ENCODE results near the gene CCDC170.

The CCDC170 gene

DNA sequence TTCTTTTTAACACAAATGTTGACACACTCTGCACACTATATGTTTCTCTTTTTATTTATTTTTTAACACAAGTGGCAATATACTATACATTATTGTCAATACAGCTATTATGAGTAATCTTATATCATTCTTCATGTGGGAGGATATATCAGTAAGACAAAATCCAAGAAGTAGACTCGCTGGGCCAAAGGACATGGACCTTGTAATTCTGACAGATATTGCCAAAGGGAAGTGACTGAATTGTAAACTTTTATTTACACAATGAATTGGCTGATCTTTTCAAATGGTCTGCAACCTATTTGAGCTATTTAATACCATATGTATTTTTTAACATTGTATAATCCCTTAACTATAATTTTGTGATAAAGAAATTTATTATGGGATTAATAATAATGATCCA lies 56.0 kb downstream of the CCDC170 start:
- no peak for DNase-seq (ENCODE audit: low read depth in 1 of 2, low spot score in 1 of 2)
- H3K4me3 ChIP-seq (replicated peaks; ENCODE audit: insufficient read depth, low read length), result no peak overlapping the region
- no peak overlapping the region for H3K27ac ChIP-seq (replicated peaks)
- TF ChIP-seq SPI1 (IDR thresholded peaks at IDR 0.05; ENCODE audit: borderline replicate concordance, low read depth), result no peak
- no peak for TF ChIP-seq POLR2AphosphoS5 (IDR thresholded peaks at IDR 0.05; ENCODE audit: low read depth)
- TF ChIP-seq, protein P1, sequence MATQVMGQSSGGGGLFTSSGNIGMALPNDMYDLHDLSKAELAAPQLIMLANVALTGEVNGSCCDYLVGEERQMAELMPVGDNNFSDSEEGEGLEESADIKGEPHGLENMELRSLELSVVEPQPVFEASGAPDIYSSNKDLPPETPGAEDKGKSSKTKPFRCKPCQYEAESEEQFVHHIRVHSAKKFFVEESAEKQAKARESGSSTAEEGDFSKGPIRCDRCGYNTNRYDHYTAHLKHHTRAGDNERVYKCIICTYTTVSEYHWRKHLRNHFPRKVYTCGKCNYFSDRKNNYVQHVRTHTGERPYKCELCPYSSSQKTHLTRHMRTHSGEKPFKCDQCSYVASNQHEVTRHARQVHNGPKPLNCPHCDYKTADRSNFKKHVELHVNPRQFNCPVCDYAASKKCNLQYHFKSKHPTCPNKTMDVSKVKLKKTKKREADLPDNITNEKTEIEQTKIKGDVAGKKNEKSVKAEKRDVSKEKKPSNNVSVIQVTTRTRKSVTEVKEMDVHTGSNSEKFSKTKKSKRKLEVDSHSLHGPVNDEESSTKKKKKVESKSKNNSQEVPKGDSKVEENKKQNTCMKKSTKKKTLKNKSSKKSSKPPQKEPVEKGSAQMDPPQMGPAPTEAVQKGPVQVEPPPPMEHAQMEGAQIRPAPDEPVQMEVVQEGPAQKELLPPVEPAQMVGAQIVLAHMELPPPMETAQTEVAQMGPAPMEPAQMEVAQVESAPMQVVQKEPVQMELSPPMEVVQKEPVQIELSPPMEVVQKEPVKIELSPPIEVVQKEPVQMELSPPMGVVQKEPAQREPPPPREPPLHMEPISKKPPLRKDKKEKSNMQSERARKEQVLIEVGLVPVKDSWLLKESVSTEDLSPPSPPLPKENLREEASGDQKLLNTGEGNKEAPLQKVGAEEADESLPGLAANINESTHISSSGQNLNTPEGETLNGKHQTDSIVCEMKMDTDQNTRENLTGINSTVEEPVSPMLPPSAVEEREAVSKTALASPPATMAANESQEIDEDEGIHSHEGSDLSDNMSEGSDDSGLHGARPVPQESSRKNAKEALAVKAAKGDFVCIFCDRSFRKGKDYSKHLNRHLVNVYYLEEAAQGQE (IDR thresholded peaks at IDR 0.05; ENCODE audit: insufficient replicate concordance, low read depth), result no peak
- no peak for TF ChIP-seq GABPA (IDR thresholded peaks at IDR 0.05; ENCODE audit: low read depth)
- TF ChIP-seq, protein P2, sequence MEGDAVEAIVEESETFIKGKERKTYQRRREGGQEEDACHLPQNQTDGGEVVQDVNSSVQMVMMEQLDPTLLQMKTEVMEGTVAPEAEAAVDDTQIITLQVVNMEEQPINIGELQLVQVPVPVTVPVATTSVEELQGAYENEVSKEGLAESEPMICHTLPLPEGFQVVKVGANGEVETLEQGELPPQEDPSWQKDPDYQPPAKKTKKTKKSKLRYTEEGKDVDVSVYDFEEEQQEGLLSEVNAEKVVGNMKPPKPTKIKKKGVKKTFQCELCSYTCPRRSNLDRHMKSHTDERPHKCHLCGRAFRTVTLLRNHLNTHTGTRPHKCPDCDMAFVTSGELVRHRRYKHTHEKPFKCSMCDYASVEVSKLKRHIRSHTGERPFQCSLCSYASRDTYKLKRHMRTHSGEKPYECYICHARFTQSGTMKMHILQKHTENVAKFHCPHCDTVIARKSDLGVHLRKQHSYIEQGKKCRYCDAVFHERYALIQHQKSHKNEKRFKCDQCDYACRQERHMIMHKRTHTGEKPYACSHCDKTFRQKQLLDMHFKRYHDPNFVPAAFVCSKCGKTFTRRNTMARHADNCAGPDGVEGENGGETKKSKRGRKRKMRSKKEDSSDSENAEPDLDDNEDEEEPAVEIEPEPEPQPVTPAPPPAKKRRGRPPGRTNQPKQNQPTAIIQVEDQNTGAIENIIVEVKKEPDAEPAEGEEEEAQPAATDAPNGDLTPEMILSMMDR (IDR thresholded peaks at IDR 0.05; ENCODE audit: insufficient read depth, low read length), result no peak
- no peaks in the 10 kb centered on the region for H3K27me3 ChIP-seq (ENCODE audit: insufficient read depth, poor library complexity, severe bottlenecking)

DNA sequence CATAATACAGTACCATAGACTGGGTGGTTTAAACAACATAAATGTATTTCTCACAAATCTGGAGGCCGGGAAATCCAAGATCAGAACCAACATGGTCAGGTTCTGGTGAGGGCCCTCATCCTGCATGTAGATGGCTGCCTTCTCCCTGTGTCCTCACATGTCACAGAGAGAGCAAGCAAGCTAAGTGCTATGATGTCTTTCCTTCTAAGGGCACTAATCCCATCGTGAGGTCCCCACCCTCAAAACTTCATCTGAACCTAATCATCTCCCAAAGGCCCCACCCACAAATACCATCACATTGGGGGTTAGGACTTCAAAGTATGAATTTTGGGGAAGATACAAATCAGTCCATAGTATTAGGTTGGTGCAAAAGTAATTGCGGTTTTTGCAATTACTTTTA lies 56.8 kb downstream of the CCDC170 start:
- Histone ChIP-seq H3K27ac (replicated peaks) (no peak overlapping the region), H3K4me3 (replicated peaks; ENCODE audit: insufficient read depth, low read length) (no peak overlapping the region), H3K27me3 (ENCODE audit: insufficient read depth, poor library complexity, severe bottlenecking) (no peaks in the 10 kb centered on the region)
- no peak for DNase-seq (ENCODE audit: low read depth in 1 of 2, low spot score in 1 of 2)
- TF ChIP-seq GABPA (IDR thresholded peaks at IDR 0.05; ENCODE audit: low read depth) (no peak), POLR2AphosphoS5 (IDR thresholded peaks at IDR 0.05; ENCODE audit: low read depth) (no peak), SPI1 (IDR thresholded peaks at IDR 0.05; ENCODE audit: borderline replicate concordance, low read depth) (no peak)
- TF ChIP-seq, protein P2 (IDR thresholded peaks at IDR 0.05; ENCODE audit: insufficient read depth, low read length), result no peak
- TF ChIP-seq, protein P1 (IDR thresholded peaks at IDR 0.05; ENCODE audit: insufficient replicate concordance, low read depth), result no peak

DNA sequence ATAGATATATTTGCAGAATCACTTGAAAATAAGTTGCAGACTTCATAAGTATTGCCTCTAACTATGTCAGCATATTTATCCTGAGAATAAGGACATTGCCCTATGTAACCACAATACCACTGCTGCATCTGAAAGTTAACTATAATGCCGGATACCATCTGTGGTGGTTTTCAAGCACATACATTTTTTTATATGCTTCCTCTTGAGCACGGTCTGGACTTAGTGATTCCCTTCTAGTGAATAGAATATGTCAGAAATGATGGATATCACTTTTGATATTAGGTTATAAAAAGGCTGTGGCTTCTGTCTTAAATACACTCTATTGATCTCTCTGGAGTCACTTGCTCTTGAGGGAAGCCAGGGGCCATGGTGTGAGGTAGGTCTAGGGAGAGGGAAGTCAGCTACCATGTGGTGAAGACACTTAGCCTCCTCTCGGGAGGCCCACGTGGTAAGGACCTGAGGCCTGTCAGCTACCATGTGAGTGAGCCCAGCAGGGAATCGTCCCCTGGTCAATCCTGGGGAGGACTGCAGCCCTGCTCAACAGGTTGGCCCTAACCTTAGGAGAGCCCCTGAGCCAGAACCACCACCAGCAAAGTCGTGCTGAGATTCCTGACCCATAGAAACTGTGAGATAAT lies 57.5 kb downstream of the CCDC170 start:
- no peaks in the 10 kb centered on the region for H3K27me3 ChIP-seq (ENCODE audit: insufficient read depth, poor library complexity, severe bottlenecking)

More for the DNA sequence above, 57.5 kb downstream of the CCDC170 start:
- Histone ChIP-seq H3K4me3 (replicated peaks; ENCODE audit: insufficient read depth, low read length) (no peak overlapping the region), H3K27ac (replicated peaks) (0 out of 2 replicates have a peak overlapping the region, but pooled peaks have one; percentile 28)
- TF ChIP-seq POLR2AphosphoS5 (IDR thresholded peaks at IDR 0.05; ENCODE audit: low read depth), result no peak; the same call in 1 of the 2 replicates
- TF ChIP-seq, protein P2 (IDR thresholded peaks at IDR 0.05; ENCODE audit: insufficient read depth, low read length), result no peak
- TF ChIP-seq, protein P1 (IDR thresholded peaks at IDR 0.05; ENCODE audit: insufficient replicate concordance, low read depth), result no peak
- TF ChIP-seq SPI1 (IDR thresholded peaks at IDR 0.05; ENCODE audit: borderline replicate concordance, low read depth), result no peak
- no peak for TF ChIP-seq GABPA (IDR thresholded peaks at IDR 0.05; ENCODE audit: low read depth)
- peak in 1 of 2 experiments; percentile 23 for DNase-seq (ENCODE audit: low read depth in 1 of 2, low spot score in 1 of 2)

All from HL-60 (cell line).